Astrocyte of the cerebellum (primary cell): ENCODE measurements around the gene ROCK1.
A peak's percentile ranks its signal among the peaks of the same experiment; 100 is the strongest.

Source experiments
- DNase-seq: peaks from one replicate; pipeline ENCODE4 v3.0.0-alpha.2; 2011; ENCODE audit warnings: low read depth
- H3K4me3 ChIP-seq: 2 replicates; pipeline ENCODE4 v1.5.1; 2011; ENCODE audit warnings: mild to moderate bottlenecking, low read depth, low read length, moderate library complexity
- CTCF ChIP-seq: IDR thresholded peaks from 2 replicates; pipeline ENCODE4 v1.5.1; 2012; ENCODE audit warnings: low read length, low read depth, moderate library complexity, mild to moderate bottlenecking; ENCODE audit errors: missing control alignments
- in situ Hi-C: cut with HindIII; loops from 2 replicates; pipeline ENCODE4 v1.10.0; 2017; ENCODE audit warnings: low sequenced_read_pairs

Gene ROCK1

GRCh38 chr18:21117409-21118131 lies 6.0 kb upstream of the ROCK1 start:
- DNase-seq: peak; percentile 46
- no peak for TF ChIP-seq CTCF
- no peak overlapping the region for H3K4me3 ChIP-seq
- in situ Hi-C loops: no loop called here

DNA sequence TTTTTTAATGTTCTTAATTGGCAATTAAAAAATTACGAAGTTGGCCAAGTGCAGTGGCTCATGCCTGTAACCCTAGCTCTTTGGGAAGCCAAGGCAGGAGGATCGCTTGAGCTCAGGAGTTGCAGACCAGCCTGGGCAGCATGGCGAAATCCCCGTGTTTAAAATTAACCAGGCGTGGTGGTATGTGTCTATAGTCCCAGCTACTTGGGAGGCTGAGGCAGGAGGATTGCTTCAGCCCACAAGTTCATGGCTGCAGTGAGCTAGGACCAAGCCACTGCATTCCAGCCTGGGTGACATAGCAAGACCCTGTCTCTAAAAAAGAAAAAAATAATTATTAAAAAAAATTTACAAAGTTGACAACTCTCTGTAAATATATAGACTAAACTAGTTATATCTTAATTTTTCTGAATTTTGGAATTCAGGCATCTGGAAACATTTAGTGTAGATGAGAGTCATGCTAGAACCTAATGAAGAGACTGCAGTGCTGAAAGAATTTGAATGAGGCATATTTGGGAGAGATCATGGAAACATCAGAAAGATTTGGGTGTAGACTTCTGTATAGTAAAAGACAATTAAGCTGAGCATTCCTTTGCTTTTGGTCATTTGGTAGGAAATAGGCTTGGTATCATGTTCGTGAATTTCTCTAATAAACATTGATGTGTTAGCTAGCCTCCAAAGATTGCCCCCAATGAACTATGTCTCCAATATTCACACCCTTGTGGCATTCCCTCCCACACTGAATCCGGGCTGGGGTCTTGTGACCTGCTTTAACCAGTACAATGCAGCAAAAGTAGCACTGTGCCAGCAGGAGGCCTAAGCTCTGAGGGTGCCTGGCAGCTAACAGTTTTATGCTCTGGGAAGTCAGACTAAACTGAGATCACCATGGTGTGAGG lies 4.2 kb upstream of the ROCK1 start:
- no peak for DNase-seq
- in situ Hi-C loops: no loop called here
- H3K4me3 ChIP-seq: no peak overlapping the region
- no peak for TF ChIP-seq CTCF

DNA sequence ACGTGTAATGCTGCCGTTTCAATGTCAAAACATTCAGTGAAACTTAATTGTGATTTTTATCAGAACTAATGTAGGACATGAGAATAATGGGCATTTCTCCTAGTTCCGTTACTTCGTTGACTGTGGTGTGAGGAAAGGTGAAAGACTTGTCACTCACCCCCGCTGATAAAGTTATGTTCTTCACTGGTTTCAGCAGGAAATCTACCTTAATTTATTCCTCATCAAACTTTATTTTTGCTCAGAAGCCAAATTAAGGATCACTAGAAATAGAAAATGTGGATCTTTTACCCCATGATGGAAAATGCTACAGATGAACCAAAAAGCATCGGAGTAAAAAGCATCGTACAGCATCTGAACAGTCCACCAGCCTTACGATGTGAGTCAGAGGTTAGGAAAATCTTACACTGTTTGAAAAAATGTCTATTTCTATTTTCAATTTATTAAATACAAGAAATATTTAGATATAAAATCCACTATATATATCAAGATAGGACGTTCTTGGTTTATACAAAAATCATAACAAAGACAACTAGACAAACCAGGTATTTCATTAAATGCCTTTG lies 1.0 kb upstream of the ROCK1 start:
- H3K4me3 ChIP-seq: peak overlapping the region; percentile 96
- DNase-seq: no peak

GRCh38 chr18:21112140-21112473 lies 494 bp upstream of the ROCK1 start:
- in situ Hi-C loops: no loop called here

More for the DNA sequence above, 1.0 kb upstream of the ROCK1 start:
- in situ Hi-C loops: no loop called here
- no peak for TF ChIP-seq CTCF

DNA sequence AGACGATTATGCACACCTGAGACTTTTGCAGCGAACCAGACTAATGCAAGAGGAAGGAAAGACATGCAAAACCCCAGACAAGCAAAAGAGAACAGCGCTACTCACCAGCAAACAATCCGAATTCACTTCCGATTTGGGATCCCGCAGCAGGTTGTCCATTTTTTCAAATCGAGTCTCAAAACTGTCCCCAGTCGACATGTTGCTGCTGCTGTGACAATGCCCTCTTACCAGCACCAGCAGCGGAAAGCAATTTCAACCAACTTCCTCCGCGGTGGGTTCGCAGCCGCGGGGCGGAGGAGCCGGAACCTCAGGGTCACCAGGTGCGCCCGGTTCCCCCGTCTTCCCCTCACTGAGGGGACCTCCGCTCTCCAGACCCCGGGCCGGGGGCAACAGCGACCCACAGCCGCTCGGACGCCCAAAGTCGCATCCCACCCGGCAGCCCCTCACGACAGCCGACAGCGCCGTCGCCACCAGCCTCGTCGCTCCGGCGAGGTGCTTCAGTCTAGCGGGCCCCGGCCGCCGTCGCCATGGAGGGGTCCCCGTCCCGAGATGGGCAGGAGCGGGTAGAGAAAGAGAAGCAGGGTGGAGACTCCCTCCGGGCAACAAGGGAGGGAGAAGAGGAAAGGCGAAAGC lies 784 bp downstream of the ROCK1 start:
- no peak for TF ChIP-seq CTCF
- no peak for DNase-seq
- in situ Hi-C loops: no loop called here
- peak overlapping the region; percentile 96 for H3K4me3 ChIP-seq

More at GRCh38 chr18:21112140-21112473, 494 bp upstream of the ROCK1 start:
- no peak for DNase-seq
- no peak for TF ChIP-seq CTCF
- peak overlapping the region; percentile 96 for H3K4me3 ChIP-seq
